Gastrocnemius medialis (tissue), 4 donors: ENCODE data around the gene ACSBG1. TPM values are rescaled to one million over a fixed set of nuclear protein-coding genes. Genes with fewer than 3 reads are reported as not detected.
"Not testable (repeated sequence)": the region's sequence is repeated elsewhere in the genome, so short reads cannot be mapped to it uniquely, and the experiment has no call there.

Experiments
- ATAC-seq, 2 donors: fragments of 150-250 bp; one replicate each; pipeline ENCODE4 v1.9.1; 2016
- DNase-seq, 2 donors: peaks; one replicate each; pipeline ENCODE4 v3.0.0-alpha.2; 2019
- H3K27ac ChIP-seq, 4 donors: fragments of 200-600 bp; sonication (generic); 1 replicate in 1 of 4; 2 replicates in 3 of 4; pipeline ENCODE4 v1.5.1; 2016 to 2018; ENCODE audit warnings: mild to moderate bottlenecking in 2 of 4, moderate library complexity in 1 of 4
- H3K27me3 ChIP-seq, 3 donors: fragments of 200-600 bp; sonication (generic) in 2 of 3; 1 replicate in 1 of 3; 2 replicates in 2 of 3; pipeline versions ENCODE4 v1.5.1 to v1.6.0; 2016 to 2019; ENCODE audit warnings: mild to moderate bottlenecking in 1 of 3, moderate library complexity in 1 of 3
- H3K36me3 ChIP-seq, 2 donors: fragments of 200-600 bp; sonication (generic) in 1 of 2; one replicate each; pipeline ENCODE4 v1.5.1; 2017 to 2018
- H3K4me1 ChIP-seq, 2 donors: fragments of 200-600 bp; sonication (generic) in 1 of 2; one replicate each; pipeline ENCODE4 v1.5.1; 2016 to 2017; ENCODE audit warnings: mild to moderate bottlenecking in 2 of 2
- H3K4me3 ChIP-seq, 4 donors: fragments of 200-600 bp; sonication (generic) in 3 of 4; 1 replicate in 1 of 4; 2 replicates in 3 of 4; pipeline ENCODE4 v1.5.1; 2016 to 2019; ENCODE audit warnings: mild to moderate bottlenecking in 2 of 4
- H3K9me3 ChIP-seq, 3 donors: fragments of 200-600 bp; sonication (generic) in 2 of 3; 1 replicate in 1 of 3; 2 replicates in 2 of 3; pipeline ENCODE4 v1.5.1; 2016 to 2019
- CTCF ChIP-seq, 5 experiments: fragments of 450-650 bp in 3 of 5; fragments of 200-600 bp in 2 of 5; sonication (generic) in 2 of 5; IDR thresholded peaks in 4 of 5; conservative IDR thresholded peaks in 1 of 5; 1 replicate in 4 of 5; 2 replicates in 1 of 5; pipeline ENCODE4 v1.5.1; 2016 to 2019; ENCODE audit warnings: antibody characterized with exemption in 5 of 5, mild to moderate bottlenecking in 3 of 5, moderate library complexity in 3 of 5
- POLR2A ChIP-seq, 2 donors: fragments of 450-650 bp; IDR thresholded peaks; one replicate each; pipeline ENCODE4 v1.6.1; 2017; ENCODE audit warnings: antibody characterized with exemption in 2 of 2, mild to moderate bottlenecking in 2 of 2, moderate library complexity in 2 of 2
- in situ Hi-C, 4 donors: fragments of 200-750 bp; cut with MboI; loops; one replicate each; pipeline versions ENCODE4 v1.15.0 to v1.8.0; 2017; ENCODE audit warnings: low sequenced_read_pairs in 4 of 4
- intact Hi-C: fragments of 100-400 bp; cut with DNase I; formaldehyde crosslinking; loops from one replicate; pipeline ENCODE4 v1.15.1; 2023; ENCODE audit warnings: low total_unique reads
- total RNA-seq, 4 donors: library from RNA; depleted of rRNA; stranded (reverse); fragments of >200 nt; gene quantifications; one replicate each; pipeline versions ENCODE4 v1.1.0 to v1.2.3, GENCODE V29; 2016

Gene ACSBG1
- total RNA-seq, 4 donors from 2014 or later: 1.9 TPM; not detected in 3

GRCh38 chr15:78245392-78245791, 11.0 kb upstream of the ACSBG1 start:
- in situ Hi-C loops: loop anchor here in 3 of 4 donors (10.0 to 25.0 kb wide), 2 partner anchors 71 to 283 kb away; no protein-coding TSS in a partner anchor
- H3K4me1 ChIP-seq, ATAC-seq, DNase-seq, H3K27me3 ChIP-seq, H3K9me3 ChIP-seq, intact Hi-C loops, H3K36me3 ChIP-seq, H3K4me3 ChIP-seq, H3K27ac ChIP-seq: not testable (repeated sequence)

- intact Hi-C loops (loop anchor here (5.0 kb wide), 1 partner anchor 278 kb away; no protein-coding TSS in a partner anchor), in situ Hi-C loops (loop anchor here (5.0 to 25.0 kb wide), 4 partner anchors 70 to 288 kb away; no protein-coding TSS in a partner anchor)
- Histone ChIP-seq H3K27me3 (no peaks in the 10 kb centered on the region), H3K36me3 (no peaks in the 10 kb centered on the region), H3K4me1 (peaks cover 0 to 7% of the 10 kb centered on the region in 2 donors), H3K27ac (no peak overlapping the region), H3K9me3 (no peaks in the 10 kb centered on the region), H3K4me3 (no peak overlapping the region)
- no peak for ATAC-seq
- no peak for DNase-seq
- no peak for TF ChIP-seq POLR2A (IDR thresholded peaks at IDR 0.05)
- no peak for TF ChIP-seq CTCF (IDR thresholded peaks at IDR 0.05 in 4 of 5, conservative IDR thresholded peaks at IDR 0.05 in 1 of 5)
Measured at GRCh38 chr15:78244893-78245292, 10.5 kb upstream of the ACSBG1 start.

- TF ChIP-seq CTCF (IDR thresholded peaks at IDR 0.05 in 4 of 5, conservative IDR thresholded peaks at IDR 0.05 in 1 of 5) (no peak), POLR2A (IDR thresholded peaks at IDR 0.05) (no peak)
- Histone ChIP-seq H3K27ac (no peak overlapping the region), H3K9me3 (no peaks in the 10 kb centered on the region), H3K4me3 (no peak overlapping the region), H3K36me3 (no peaks in the 10 kb centered on the region), H3K27me3 (no peaks in the 10 kb centered on the region), H3K4me1 (peaks cover 0 to 7% of the 10 kb centered on the region in 2 donors)
- intact Hi-C loops: loop anchor here (5.0 kb wide), 1 partner anchor 277 kb away; no protein-coding TSS in a partner anchor
- in situ Hi-C loops: loop anchor here (5.0 to 25.0 kb wide), 4 partner anchors 69 to 287 kb away; no protein-coding TSS in a partner anchor
- DNase-seq (no peak), ATAC-seq (no peak)
Measured at GRCh38 chr15:78244101-78244500, 9.7 kb upstream of the ACSBG1 start.

GRCh38 chr15:78243491-78243941, 9.2 kb upstream of the ACSBG1 start:
- TF ChIP-seq POLR2A (IDR thresholded peaks at IDR 0.05) (no peak), CTCF (IDR thresholded peaks at IDR 0.05 in 4 of 5, conservative IDR thresholded peaks at IDR 0.05 in 1 of 5) (no peak)
- Histone ChIP-seq H3K4me1 (peaks cover 0 to 7% of the 10 kb centered on the region in 2 donors), H3K27me3 (no peaks in the 10 kb centered on the region), H3K36me3 (no peaks in the 10 kb centered on the region), H3K4me3 (no peak overlapping the region), H3K9me3 (no peaks in the 10 kb centered on the region), H3K27ac (no peak overlapping the region)
- DNase-seq: no peak
- no peak for ATAC-seq
- intact Hi-C loops: loop anchor here (5.0 kb wide), 1 partner anchor 276 kb away; no protein-coding TSS in a partner anchor
- in situ Hi-C loops: loop anchor here (5.0 to 25.0 kb wide), 4 partner anchors 69 to 286 kb away; no protein-coding TSS in a partner anchor

GRCh38 chr15:78243058-78243457, 8.7 kb upstream of the ACSBG1 start:
- Histone ChIP-seq H3K4me1 (peaks cover 0 to 7% of the 10 kb centered on the region in 2 donors), H3K27ac (no peak overlapping the region), H3K36me3 (no peaks in the 10 kb centered on the region), H3K27me3 (no peaks in the 10 kb centered on the region), H3K9me3 (no peaks in the 10 kb centered on the region), H3K4me3 (no peak overlapping the region)
- no peak for DNase-seq
- no peak for ATAC-seq
- TF ChIP-seq CTCF (IDR thresholded peaks at IDR 0.05 in 4 of 5, conservative IDR thresholded peaks at IDR 0.05 in 1 of 5) (no peak), POLR2A (IDR thresholded peaks at IDR 0.05) (no peak)
- intact Hi-C loops: loop anchor here (5.0 kb wide), 1 partner anchor 276 kb away; no protein-coding TSS in a partner anchor
- in situ Hi-C loops: loop anchor here (5.0 to 25.0 kb wide), 4 partner anchors 68 to 286 kb away; no protein-coding TSS in a partner anchor
